Astrocyte (in vitro differentiated cells and primary cell): ENCODE results near the gene KCP. TPM values are rescaled to one million over a fixed set of nuclear protein-coding genes. Genes with fewer than 3 reads are reported as not detected.
A peak's percentile ranks its signal among the peaks of the same experiment; 100 is the strongest.

Experiments
- DNase-seq: peaks from one replicate; pipeline ENCODE4 v3.0.0-alpha.2; 2010; ENCODE audit warnings: low read depth
- FAIRE-seq: peaks from 2 replicates; lab custom pipeline; 2011; peaks lifted over from hg19 to GRCh38; lab: Jason Lieb, UNC
- H2AFZ ChIP-seq: 2 replicates; pipeline ENCODE4 v1.6.0; 2012; ENCODE audit warnings: low read depth, low read length, inconsistent platforms
- H3K27ac ChIP-seq: 2 replicates; pipeline ENCODE4 v1.5.1; 2011; ENCODE audit warnings: low read depth, low read length, inconsistent platforms
- H3K27me3 ChIP-seq: 2 replicates; pipeline ENCODE4 v1.6.0; 2011; ENCODE audit warnings: low read length, inconsistent platforms; ENCODE audit not compliant: insufficient read depth
- H3K36me3 ChIP-seq: 2 replicates; pipeline ENCODE4 v1.5.1; 2011; ENCODE audit warnings: low read length, inconsistent platforms; ENCODE audit not compliant: insufficient read depth
- H3K4me1 ChIP-seq: 2 replicates; pipeline ENCODE4 v1.5.1; 2011; ENCODE audit warnings: low read length, inconsistent platforms; ENCODE audit not compliant: insufficient read depth
- H3K4me2 ChIP-seq: 2 replicates; pipeline ENCODE4 v1.6.0; 2012; ENCODE audit warnings: low read length, inconsistent platforms
- H3K4me3 ChIP-seq: 2 replicates; pipeline ENCODE4 v1.5.1; 2011; ENCODE audit warnings: low read depth, mild to moderate bottlenecking, low read length, inconsistent platforms; ENCODE audit not compliant: insufficient read depth
- H3K79me2 ChIP-seq: 2 replicates; pipeline ENCODE4 v1.6.0; 2012; ENCODE audit warnings: mild to moderate bottlenecking, low read length, inconsistent platforms; ENCODE audit not compliant: insufficient read depth
- H3K9ac ChIP-seq: 2 replicates; pipeline ENCODE4 v1.6.0; 2012; ENCODE audit warnings: mild to moderate bottlenecking, low read length, inconsistent platforms
- H3K9me3 ChIP-seq: 2 replicates; pipeline ENCODE4 v1.5.1; 2012; ENCODE audit warnings: low read depth, mild to moderate bottlenecking, low read length, inconsistent platforms; ENCODE audit not compliant: insufficient read depth
- H4K20me1 ChIP-seq: 2 replicates; pipeline ENCODE4 v1.6.0; 2012; ENCODE audit warnings: low read length, inconsistent platforms; ENCODE audit not compliant: insufficient read depth
- H3K27ac Mint-ChIP-seq: one replicate; pipeline ENCODE4 v1.8.0; 2021; ENCODE audit warnings: mild to moderate bottlenecking, mixed read lengths; ENCODE audit not compliant: unreplicated experiment
- H3K27me3 Mint-ChIP-seq: one replicate; pipeline ENCODE4 v1.8.0; 2021; ENCODE audit warnings: low read depth, mixed read lengths; ENCODE audit not compliant: unreplicated experiment
- H3K36me3 Mint-ChIP-seq: one replicate; pipeline ENCODE4 v1.8.0; 2021; ENCODE audit warnings: low read depth, mixed read lengths; ENCODE audit not compliant: unreplicated experiment
- H3K4me1 Mint-ChIP-seq: one replicate; pipeline ENCODE4 v1.8.0; 2021; ENCODE audit warnings: low read depth, mixed read lengths; ENCODE audit not compliant: unreplicated experiment
- H3K4me3 Mint-ChIP-seq: one replicate; pipeline ENCODE4 v1.8.0; 2021; ENCODE audit warnings: mild to moderate bottlenecking, moderate library complexity, mixed read lengths; ENCODE audit not compliant: unreplicated experiment
- H3K9me3 Mint-ChIP-seq: one replicate; pipeline ENCODE4 v1.8.0; 2021; ENCODE audit warnings: mild to moderate bottlenecking, mixed read lengths; ENCODE audit not compliant: unreplicated experiment
- EZH2 ChIP-seq: IDR thresholded peaks from 2 replicates; pipeline ENCODE4 v1.6.1; 2012; ENCODE audit warnings: mild to moderate bottlenecking, low read length, inconsistent platforms; ENCODE audit not compliant: insufficient read depth
- total RNA-seq: library from RNA; stranded (reverse); gene quantifications from 2 replicates; pipeline ENCODE4 v1.2.1, GENCODE V29; 2021
- TF ChIP-seq, protein P1 (sequence below): IDR thresholded peaks from 2 replicates; pipeline ENCODE4 v1.5.1; 2011; ENCODE audit warnings: low read depth, mild to moderate bottlenecking, inconsistent platforms, low read length, moderate library complexity; ENCODE audit not compliant: insufficient read depth

Gene KCP
- total RNA-seq, 1 donor from 2014 or later = 0.20 TPM

DNA sequence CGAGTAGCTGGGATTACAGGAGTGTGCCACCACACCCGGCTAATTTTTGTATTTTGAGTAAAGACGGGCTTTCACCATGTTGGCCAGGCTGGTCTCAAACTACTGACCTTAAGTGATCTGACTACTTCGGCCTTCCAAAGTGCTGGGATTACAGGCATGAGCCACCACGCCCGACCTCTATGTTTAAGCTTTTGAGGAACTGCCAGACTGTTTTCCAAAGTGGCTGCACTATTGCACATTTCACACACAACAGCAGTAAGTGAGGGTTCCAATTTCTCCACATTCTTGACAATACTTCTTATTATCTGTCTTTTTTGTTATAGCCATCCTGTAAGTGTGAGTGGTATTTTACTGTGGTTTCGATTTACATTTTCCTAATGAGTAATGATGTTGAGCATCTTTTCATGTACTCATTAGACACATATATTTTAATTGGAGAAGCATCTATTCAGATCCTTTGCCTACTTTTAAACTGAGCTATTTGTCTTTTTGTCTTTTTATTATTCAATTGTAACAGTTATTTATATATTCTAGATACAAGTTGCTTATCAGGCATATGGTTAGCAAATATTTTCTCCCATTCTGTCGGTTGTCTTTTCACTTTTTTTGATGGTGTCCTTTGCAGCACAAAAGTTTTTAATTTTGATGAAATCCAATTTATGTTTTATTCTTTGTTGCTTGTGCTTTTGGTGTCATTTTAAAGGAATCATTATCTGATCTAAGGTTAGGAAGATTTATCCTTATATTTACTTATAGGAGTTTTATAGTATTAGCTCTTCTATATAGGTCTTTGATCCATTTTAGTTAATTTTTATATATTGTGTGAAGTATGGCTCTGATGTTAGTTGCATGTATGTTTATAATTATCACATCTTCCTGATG is 14.4 kb upstream of the KCP start:
- Histone ChIP-seq H3K9ac (no peak overlapping the region), H3K9me3 (no peaks in the 10 kb centered on the region), H3K79me2 (no peaks in the 10 kb centered on the region), H3K27me3 (peaks cover 30% of the 10 kb centered on the region), H3K4me3 (no peak overlapping the region), H3K36me3 (no peaks in the 10 kb centered on the region), H3K27ac (no peak overlapping the region), H3K4me1 (no peaks in the 10 kb centered on the region), H4K20me1 (no peaks in the 10 kb centered on the region), H2AFZ (no peak overlapping the region), H3K4me2 (no peak overlapping the region)
- FAIRE-seq (no peak), DNase-seq (no peak)
- Mint-ChIP-seq H3K27me3 (peaks cover 34% of the 10 kb centered on the region), H3K9me3 (no peaks in the 10 kb centered on the region), H3K27ac (no peak overlapping the region), H3K36me3 (no peaks in the 10 kb centered on the region), H3K4me1 (no peaks in the 10 kb centered on the region), H3K4me3 (peak overlapping the region; percentile 13)
- TF ChIP-seq, protein P1, sequence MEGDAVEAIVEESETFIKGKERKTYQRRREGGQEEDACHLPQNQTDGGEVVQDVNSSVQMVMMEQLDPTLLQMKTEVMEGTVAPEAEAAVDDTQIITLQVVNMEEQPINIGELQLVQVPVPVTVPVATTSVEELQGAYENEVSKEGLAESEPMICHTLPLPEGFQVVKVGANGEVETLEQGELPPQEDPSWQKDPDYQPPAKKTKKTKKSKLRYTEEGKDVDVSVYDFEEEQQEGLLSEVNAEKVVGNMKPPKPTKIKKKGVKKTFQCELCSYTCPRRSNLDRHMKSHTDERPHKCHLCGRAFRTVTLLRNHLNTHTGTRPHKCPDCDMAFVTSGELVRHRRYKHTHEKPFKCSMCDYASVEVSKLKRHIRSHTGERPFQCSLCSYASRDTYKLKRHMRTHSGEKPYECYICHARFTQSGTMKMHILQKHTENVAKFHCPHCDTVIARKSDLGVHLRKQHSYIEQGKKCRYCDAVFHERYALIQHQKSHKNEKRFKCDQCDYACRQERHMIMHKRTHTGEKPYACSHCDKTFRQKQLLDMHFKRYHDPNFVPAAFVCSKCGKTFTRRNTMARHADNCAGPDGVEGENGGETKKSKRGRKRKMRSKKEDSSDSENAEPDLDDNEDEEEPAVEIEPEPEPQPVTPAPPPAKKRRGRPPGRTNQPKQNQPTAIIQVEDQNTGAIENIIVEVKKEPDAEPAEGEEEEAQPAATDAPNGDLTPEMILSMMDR = no peak
- TF ChIP-seq EZH2 = no peak

DNA sequence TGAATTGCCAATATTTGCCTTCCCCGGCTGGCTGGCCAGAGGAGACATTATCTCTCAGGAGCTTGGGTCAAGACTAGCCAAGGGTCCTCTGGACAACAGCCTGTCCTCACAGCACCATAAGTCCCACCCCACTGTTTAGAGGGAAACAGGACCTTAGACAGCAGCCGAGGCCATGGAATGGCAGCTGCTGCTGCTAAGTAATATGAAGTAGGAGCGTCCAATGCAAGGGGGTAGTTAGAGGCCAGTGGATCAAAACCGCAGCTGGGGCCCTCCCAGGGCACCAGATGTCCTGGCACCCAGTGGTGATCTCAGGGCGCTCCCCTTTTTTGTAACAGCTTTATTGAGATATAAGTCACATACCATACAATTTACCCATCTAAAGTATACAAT is 12.9 kb upstream of the KCP start:
- Mint-ChIP-seq H3K4me1 (no peaks in the 10 kb centered on the region), H3K4me3 (no peak overlapping the region), H3K9me3 (no peaks in the 10 kb centered on the region), H3K27ac (no peak overlapping the region), H3K27me3 (peaks cover 48% of the 10 kb centered on the region), H3K36me3 (no peaks in the 10 kb centered on the region)
- H3K4me2 ChIP-seq = no peak overlapping the region
- no peaks in the 10 kb centered on the region for H3K36me3 ChIP-seq
- DNase-seq (no peak), FAIRE-seq (no peak)
- H3K27ac ChIP-seq = no peak overlapping the region
- H2AFZ ChIP-seq = no peak overlapping the region
- H3K4me1 ChIP-seq = no peaks in the 10 kb centered on the region
- no peak overlapping the region for H3K4me3 ChIP-seq
- H3K79me2 ChIP-seq = no peaks in the 10 kb centered on the region
- no peak for TF ChIP-seq EZH2
- TF ChIP-seq, protein P1 = no peak
- no peaks in the 10 kb centered on the region for H4K20me1 ChIP-seq
- H3K27me3 ChIP-seq = peaks cover 39% of the 10 kb centered on the region
- H3K9ac ChIP-seq = no peak overlapping the region
- no peaks in the 10 kb centered on the region for H3K9me3 ChIP-seq
